HepG2 (cell line): Measurements from ENCODE around the gene ZMIZ1. TPM values are rescaled to one million over a fixed set of nuclear protein-coding genes. Genes with fewer than 3 reads are reported as not detected.

Experiments used
- ARNT ChIP-seq: fragments of 450-650 bp; IDR thresholded peaks from 2 replicates; pipeline ENCODE4 v1.6.1; 2017
- ATF1 ChIP-seq: IDR thresholded peaks from 2 replicates; pipeline ENCODE4 v1.6.1; 2016; ENCODE audit warnings: mild to moderate bottlenecking, control low read depth
- ELF1 ChIP-seq: sonication (generic); formaldehyde crosslinking; IDR thresholded peaks from 2 replicates; pipeline ENCODE4 v1.4.0; 2020; ENCODE audit warnings: missing genetic modification reagents
- FOXM1 ChIP-seq: sonication (generic); formaldehyde crosslinking; IDR thresholded peaks from 2 replicates; pipeline ENCODE4 v1.5.0; 2020; ENCODE audit warnings: missing genetic modification reagents
- HHEX ChIP-seq: IDR thresholded peaks from 2 replicates; pipeline ENCODE4 v1.6.1; 2016; ENCODE audit warnings: control low read depth
- KMT2A ChIP-seq: sonication (generic); formaldehyde crosslinking; IDR thresholded peaks from 2 replicates; pipeline ENCODE4 v1.4.0; 2020; ENCODE audit warnings: missing genetic modification reagents
- MAZ ChIP-seq, 2 experiments: sonication (generic) in 1 of 2; formaldehyde crosslinking in 1 of 2; IDR thresholded peaks; 2 replicates each; pipeline versions ENCODE4 v1.5.0 to v1.6.1; 2012 to 2020; ENCODE audit warnings: low read depth in 2 of 2, mild to moderate bottlenecking in 2 of 2, borderline replicate concordance in 1 of 2, improper control_type of control experiment in 1 of 2, low read length in 1 of 2, missing genetic modification reagents in 1 of 2, moderate library complexity in 1 of 2
- RARG ChIP-seq: sonication (generic); formaldehyde crosslinking; IDR thresholded peaks from 2 replicates; pipeline ENCODE4 v1.4.0; 2020; ENCODE audit warnings: low read depth, mild to moderate bottlenecking, missing genetic modification reagents
- RBM22 ChIP-seq: fragments of 200-400 bp; formaldehyde crosslinking; optimal IDR thresholded peaks from 2 replicates; pipeline ENCODE3; 2017; ENCODE audit warnings: mild to moderate bottlenecking, low read length, moderate library complexity
- SKI ChIP-seq: fragments of 450-650 bp; IDR thresholded peaks from one replicate; pipeline ENCODE4 v1.6.1; 2018; ENCODE audit warnings: mild to moderate bottlenecking; ENCODE audit not compliant: partially characterized antibody
- ZC3H13 ChIP-seq: sonication (generic); formaldehyde crosslinking; IDR thresholded peaks from 2 replicates; pipeline ENCODE4 v1.8.1; 2023; ENCODE audit warnings: mild to moderate bottlenecking, missing genetic modification reagents, moderate library complexity
- ZMYM3 ChIP-seq: sonication (generic); formaldehyde crosslinking; IDR thresholded peaks from 2 replicates; pipeline ENCODE4 v1.5.1; 2020; ENCODE audit warnings: mild to moderate bottlenecking, missing genetic modification reagents
- ZNF224 ChIP-seq: sonication (generic); formaldehyde crosslinking; IDR thresholded peaks from 2 replicates; pipeline ENCODE4 v1.5.0; 2020; ENCODE audit warnings: mild to moderate bottlenecking, missing genetic modification reagents
- ZNF335 ChIP-seq: sonication (generic); formaldehyde crosslinking; IDR thresholded peaks from 2 replicates; pipeline ENCODE4 v1.4.0; 2020; ENCODE audit warnings: missing genetic modification reagents
- ZNF460 ChIP-seq: sonication (generic); formaldehyde crosslinking; IDR thresholded peaks from 2 replicates; pipeline ENCODE4 v1.5.1; 2020; ENCODE audit warnings: missing genetic modification reagents, mild to moderate bottlenecking, borderline replicate concordance
- ZNF841 ChIP-seq: sonication (generic); formaldehyde crosslinking; IDR thresholded peaks from 2 replicates; pipeline ENCODE4 v1.8.1; 2023; ENCODE audit warnings: missing genetic modification reagents, borderline replicate concordance
- polyA plus RNA-seq, 8 experiments: library from polyadenylated mRNA; depleted of rRNA in 3 of 8; stranded (reverse) in 7 of 8; unstranded in 1 of 8; fragments of >200 nt; fragmentation: Illumina TruSeq in 4 of 8; extraction: Trizol in 4 of 8; gene quantifications; 2 replicates each; pipeline versions ENCODE4 v1.2.1 to v1.2.3, GENCODE V29; 2011 to 2016; ENCODE audit warnings: low read depth in 4 of 8, missing spikeins in 1 of 8, mixed read lengths in 1 of 8; ENCODE audit not compliant: insufficient read depth in 1 of 8
- total RNA-seq, 5 experiments: library from RNA; depleted of rRNA; stranded (reverse); fragments of >200 nt; fragmentation: Illumina TruSeq; extraction: Trizol; gene quantifications; 2 replicates each; pipeline ENCODE4 v1.2.3, GENCODE V29; 2016; ENCODE audit warnings: low read depth in 1 of 5
- TF ChIP-seq, protein P1 (sequence below): sonication (generic); formaldehyde crosslinking; conservative IDR thresholded peaks from 2 replicates; pipeline ENCODE4 v1.8.0; 2022; ENCODE audit warnings: mild to moderate bottlenecking, moderate library complexity, missing genetic modification reagents
- TF ChIP-seq, protein P2 (sequence below): sonication (generic); formaldehyde crosslinking; IDR thresholded peaks from 2 replicates; pipeline ENCODE4 v1.5.0; 2020; ENCODE audit warnings: mild to moderate bottlenecking, missing genetic modification reagents
- TF ChIP-seq, protein P3 (sequence below): sonication (generic); formaldehyde crosslinking; IDR thresholded peaks from 2 replicates; pipeline ENCODE4 v1.5.1; 2020; ENCODE audit warnings: mild to moderate bottlenecking, missing genetic modification reagents, borderline replicate concordance
- TF ChIP-seq, protein P4 (sequence below): sonication (generic); formaldehyde crosslinking; IDR thresholded peaks from 2 replicates; pipeline ENCODE4 v1.8.0; 2023; ENCODE audit warnings: mild to moderate bottlenecking, missing genetic modification reagents

The ZMIZ1 gene
- total and polyA plus RNA-seq, 2 of the 13 experiments (the other 11 are each of a cell fraction or from before 2014, with no cell fraction given) = 5.3 to 10.2 TPM

DNA sequence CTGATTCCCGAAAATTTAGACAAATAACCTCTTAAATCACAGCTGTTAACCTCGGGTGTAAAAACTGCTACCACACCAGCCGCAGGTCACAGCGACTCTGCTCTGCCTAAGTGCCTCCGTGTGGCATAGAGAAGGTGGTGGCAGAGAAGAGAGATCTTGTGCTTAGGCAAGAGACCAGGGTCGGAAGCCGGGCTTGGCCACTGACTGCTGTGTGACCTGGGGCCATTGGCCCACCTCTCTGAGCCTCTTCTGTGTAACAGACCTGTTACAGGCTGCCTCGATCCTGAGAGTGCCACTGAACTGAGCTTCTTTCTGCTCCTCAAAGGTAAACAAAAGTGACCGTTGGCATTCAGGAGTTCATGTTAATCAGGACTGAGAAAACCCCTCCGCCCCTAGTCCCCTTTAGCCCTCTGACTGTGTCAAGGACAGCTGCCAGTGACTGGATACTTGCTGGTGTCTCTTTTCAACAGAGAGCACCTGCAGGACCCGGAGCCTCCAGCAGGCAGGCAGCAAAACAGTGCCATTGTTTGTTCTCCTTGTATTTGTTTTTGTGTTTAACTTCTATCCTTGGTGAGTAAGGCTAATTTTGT, 36.5 kb downstream of the ZMIZ1 start (continued):
- TF ChIP-seq SKI (peak; percentile 62), ATF1 (CRISPR knock-in tag) (no peak; the same call in 1 of the 2 replicates), HHEX (CRISPR knock-in tag) (no peak), KMT2A (CRISPR knock-in tag) (no peak), ZNF460 (CRISPR knock-in tag) (no peak), ZNF224 (no peak), ZMYM3 (CRISPR knock-in tag) (peak; percentile 99), MAZ (IDR thresholded peaks at IDR 0.05; ENCODE audit: borderline replicate concordance, low read depth, low read length) (no peak), MAZ (CRISPR knock-in tag; IDR thresholded peaks at IDR 0.05; ENCODE audit: low read depth) (no peak), ZNF335 (CRISPR knock-in tag) (0 out of 2 replicates have a peak, but pooled peaks have one; percentile 45), ELF1 (no peak), ARNT (no peak), ZC3H13 (CRISPR knock-in tag) (no peak), ZNF841 (CRISPR knock-in tag) (no peak), RBM22 (no peak), FOXM1 (CRISPR knock-in tag) (no peak), RARG (CRISPR knock-in tag) (no peak)
- TF ChIP-seq, protein P1, sequence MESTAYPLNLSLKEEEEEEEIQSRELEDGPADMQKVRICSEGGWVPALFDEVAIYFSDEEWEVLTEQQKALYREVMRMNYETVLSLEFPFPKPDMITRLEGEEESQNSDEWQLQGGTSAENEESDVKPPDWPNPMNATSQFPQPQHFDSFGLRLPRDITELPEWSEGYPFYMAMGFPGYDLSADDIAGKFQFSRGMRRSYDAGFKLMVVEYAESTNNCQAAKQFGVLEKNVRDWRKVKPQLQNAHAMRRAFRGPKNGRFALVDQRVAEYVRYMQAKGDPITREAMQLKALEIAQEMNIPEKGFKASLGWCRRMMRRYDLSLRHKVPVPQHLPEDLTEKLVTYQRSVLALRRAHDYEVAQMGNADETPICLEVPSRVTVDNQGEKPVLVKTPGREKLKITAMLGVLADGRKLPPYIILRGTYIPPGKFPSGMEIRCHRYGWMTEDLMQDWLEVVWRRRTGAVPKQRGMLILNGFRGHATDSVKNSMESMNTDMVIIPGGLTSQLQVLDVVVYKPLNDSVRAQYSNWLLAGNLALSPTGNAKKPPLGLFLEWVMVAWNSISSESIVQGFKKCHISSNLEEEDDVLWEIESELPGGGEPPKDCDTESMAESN (CRISPR knock-in tag) = no peak; the same call in 1 of the 2 replicates
- TF ChIP-seq, protein P2, sequence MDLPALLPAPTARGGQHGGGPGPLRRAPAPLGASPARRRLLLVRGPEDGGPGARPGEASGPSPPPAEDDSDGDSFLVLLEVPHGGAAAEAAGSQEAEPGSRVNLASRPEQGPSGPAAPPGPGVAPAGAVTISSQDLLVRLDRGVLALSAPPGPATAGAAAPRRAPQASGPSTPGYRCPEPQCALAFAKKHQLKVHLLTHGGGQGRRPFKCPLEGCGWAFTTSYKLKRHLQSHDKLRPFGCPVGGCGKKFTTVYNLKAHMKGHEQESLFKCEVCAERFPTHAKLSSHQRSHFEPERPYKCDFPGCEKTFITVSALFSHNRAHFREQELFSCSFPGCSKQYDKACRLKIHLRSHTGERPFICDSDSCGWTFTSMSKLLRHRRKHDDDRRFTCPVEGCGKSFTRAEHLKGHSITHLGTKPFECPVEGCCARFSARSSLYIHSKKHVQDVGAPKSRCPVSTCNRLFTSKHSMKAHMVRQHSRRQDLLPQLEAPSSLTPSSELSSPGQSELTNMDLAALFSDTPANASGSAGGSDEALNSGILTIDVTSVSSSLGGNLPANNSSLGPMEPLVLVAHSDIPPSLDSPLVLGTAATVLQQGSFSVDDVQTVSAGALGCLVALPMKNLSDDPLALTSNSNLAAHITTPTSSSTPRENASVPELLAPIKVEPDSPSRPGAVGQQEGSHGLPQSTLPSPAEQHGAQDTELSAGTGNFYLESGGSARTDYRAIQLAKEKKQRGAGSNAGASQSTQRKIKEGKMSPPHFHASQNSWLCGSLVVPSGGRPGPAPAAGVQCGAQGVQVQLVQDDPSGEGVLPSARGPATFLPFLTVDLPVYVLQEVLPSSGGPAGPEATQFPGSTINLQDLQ = no peak
- TF ChIP-seq, protein P3, sequence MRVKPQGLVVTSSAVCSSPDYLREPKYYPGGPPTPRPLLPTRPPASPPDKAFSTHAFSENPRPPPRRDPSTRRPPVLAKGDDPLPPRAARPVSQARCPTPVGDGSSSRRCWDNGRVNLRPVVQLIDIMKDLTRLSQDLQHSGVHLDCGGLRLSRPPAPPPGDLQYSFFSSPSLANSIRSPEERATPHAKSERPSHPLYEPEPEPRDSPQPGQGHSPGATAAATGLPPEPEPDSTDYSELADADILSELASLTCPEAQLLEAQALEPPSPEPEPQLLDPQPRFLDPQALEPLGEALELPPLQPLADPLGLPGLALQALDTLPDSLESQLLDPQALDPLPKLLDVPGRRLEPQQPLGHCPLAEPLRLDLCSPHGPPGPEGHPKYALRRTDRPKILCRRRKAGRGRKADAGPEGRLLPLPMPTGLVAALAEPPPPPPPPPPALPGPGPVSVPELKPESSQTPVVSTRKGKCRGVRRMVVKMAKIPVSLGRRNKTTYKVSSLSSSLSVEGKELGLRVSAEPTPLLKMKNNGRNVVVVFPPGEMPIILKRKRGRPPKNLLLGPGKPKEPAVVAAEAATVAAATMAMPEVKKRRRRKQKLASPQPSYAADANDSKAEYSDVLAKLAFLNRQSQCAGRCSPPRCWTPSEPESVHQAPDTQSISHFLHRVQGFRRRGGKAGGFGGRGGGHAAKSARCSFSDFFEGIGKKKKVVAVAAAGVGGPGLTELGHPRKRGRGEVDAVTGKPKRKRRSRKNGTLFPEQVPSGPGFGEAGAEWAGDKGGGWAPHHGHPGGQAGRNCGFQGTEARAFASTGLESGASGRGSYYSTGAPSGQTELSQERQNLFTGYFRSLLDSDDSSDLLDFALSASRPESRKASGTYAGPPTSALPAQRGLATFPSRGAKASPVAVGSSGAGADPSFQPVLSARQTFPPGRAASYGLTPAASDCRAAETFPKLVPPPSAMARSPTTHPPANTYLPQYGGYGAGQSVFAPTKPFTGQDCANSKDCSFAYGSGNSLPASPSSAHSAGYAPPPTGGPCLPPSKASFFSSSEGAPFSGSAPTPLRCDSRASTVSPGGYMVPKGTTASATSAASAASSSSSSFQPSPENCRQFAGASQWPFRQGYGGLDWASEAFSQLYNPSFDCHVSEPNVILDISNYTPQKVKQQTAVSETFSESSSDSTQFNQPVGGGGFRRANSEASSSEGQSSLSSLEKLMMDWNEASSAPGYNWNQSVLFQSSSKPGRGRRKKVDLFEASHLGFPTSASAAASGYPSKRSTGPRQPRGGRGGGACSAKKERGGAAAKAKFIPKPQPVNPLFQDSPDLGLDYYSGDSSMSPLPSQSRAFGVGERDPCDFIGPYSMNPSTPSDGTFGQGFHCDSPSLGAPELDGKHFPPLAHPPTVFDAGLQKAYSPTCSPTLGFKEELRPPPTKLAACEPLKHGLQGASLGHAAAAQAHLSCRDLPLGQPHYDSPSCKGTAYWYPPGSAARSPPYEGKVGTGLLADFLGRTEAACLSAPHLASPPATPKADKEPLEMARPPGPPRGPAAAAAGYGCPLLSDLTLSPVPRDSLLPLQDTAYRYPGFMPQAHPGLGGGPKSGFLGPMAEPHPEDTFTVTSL (CRISPR knock-in tag) = no peak; the same call in 1 of the 2 replicates
- TF ChIP-seq, protein P4, sequence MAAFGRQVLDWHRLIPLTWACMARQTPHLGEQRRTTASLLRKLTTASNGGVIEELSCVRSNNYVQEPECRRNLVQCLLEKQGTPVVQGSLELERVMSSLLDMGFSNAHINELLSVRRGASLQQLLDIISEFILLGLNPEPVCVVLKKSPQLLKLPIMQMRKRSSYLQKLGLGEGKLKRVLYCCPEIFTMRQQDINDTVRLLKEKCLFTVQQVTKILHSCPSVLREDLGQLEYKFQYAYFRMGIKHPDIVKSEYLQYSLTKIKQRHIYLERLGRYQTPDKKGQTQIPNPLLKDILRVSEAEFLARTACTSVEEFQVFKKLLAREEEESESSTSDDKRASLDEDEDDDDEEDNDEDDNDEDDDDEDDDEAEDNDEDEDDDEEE (CRISPR knock-in tag) = no peak
